Right kidney (tissue), 1 donor: ENCODE results near the gene TPP1.

Experiments used
- DNase-seq: peaks from one replicate; pipeline ENCODE4 v3.0.0-alpha.2; 2016

The TPP1 gene

DNA sequence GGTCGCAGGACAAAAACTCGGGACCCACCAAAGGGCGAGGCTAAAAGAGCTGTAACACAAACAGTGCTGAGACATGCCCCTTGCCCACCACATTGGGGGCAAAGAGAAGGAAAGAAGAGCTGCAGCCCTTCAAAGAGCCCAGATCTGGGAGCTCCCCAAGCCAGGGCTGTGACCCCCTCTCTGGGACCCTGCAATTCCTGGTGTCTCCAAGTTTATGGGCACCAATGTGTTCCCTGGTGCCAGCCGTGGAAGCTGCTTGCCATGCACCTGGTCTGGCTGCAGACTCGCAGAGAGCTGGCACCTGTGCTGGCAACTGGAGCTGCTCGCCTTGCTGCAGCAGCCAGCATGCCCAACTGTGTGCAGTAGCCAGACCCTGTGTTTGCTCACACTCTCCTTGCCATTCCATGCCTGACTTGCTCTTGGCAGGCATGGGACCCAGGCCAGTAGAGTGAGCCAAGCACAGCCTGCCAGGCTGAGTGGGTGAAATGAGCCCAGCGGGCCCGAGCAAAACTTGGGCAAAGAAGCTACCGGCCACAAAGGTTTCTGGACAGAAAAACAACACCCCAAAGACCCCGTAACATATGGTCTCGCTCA lies 31.8 kb downstream of the TPP1 start:
- DNase-seq: no peak

DNA sequence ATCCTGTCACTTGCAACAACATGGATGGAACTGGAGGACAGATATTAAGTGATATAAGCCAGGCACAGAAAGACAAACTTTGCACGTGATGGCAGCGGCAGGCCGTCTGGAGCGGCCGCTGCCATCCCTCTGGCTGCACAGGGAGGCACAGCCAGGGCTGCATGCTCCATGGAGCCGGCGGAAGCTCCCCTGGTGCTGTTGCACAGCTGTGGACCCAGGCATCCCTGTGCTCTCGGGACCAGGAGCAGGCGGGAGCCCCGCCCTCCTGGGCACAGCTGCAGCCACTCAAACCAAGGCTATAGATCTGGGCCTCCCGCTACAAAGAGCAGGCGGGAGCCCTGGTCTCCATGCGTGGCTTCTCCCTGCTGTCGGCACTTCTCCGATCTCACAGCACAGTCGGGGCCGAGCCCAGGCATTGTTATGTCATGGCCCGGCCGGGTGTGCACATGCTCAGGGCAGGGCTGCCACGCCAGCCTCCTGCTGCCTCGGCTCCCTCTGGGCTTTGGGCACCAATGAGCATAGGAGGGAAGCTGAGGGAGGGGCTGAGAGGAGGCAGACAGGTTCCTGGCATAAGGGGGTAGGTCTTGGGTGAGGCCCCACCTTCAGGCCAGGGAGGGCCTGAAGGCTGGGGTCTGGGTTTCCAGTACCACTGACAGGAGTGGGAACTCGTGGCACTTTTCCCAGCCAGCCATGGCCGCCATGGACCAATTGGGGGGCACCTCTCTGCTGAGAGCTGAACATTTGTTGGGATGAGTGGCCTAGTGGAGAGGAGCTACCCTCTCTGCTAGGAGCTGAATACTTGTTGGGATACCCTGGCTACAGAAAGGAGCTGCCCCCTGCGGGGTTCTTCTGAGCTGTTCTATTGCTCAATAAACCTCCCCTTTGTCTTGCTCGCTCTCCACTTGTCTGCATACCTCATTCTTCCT lies 32.5 kb downstream of the TPP1 start:
- DNase-seq: no peak

DNA sequence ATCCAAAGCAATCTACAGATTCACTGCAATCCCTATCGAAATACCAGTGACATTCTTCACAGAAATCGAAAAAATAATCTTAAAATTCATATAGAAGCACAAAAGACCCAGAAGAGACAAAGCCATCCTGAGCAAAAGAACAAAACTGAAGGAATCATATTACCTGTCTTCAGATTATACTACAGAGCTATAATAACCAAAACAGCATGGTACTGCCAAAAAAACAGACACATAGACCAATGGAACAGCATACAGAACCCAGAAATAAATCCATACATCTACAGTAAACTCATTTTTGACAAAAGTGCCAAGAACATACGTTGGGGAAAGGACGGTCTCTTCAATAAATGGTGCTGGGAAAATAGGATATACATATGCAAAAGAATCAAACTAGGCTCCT lies 34.7 kb downstream of the TPP1 start:
- DNase-seq: no peak

DNA sequence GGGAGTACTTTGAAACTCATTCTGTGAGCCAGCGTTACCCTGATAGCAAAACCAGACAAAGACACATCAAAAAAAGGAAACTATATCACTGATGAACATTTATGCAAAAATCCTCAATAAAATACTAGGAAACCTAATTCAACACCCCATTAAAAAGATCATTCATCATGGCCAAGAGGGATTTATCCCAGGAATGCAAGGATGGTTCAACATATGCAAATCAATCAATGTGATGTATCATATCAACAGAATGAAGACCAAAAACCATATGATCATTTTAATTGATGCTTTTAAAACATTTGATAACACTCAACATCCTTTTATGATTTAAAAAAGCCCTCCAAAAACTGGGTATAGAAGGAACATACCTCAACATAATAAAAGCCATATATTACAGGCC lies 35.6 kb downstream of the TPP1 start:
- DNase-seq: no peak

DNA sequence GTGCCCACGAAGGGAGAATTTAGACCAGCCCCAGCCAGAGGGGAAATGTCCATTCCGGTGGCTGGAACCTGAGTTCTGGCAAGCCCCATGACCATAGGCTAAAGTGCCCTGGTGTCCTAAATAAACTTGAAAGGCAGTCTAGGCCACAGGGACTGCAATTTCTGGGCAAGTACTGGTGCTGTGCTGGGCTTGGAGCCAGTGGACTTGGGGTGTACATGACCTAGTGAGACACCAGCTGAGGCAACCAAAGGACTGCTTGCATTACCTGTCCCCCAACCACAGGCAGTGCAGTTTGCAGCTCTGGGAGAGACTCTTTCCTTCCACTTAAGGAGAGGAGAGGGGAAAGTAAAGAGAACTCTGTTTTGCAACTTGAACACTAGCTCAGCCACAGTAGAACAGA lies 39.5 kb downstream of the TPP1 start:
- no peak for DNase-seq

DNA sequence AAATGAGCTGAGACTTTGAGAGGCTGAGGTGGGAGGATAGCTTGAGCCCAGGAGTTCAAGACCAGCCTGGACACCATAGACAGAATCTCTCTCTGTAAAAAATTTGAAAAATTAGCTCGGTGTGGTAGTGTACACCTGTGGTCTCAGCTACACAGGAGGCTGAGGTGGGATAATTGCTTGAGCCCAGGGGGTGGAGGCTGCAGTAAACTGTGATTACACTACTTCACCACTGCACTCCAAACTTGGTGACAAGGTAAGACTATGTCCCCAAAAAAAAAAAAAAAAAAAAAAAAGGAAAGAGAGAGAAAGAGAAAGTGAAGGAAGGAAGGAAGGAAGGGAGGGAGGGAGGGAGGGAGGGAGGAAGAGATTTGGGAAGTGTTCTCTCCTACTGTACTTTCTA lies 41.1 kb downstream of the TPP1 start:
- DNase-seq: no peak

DNA sequence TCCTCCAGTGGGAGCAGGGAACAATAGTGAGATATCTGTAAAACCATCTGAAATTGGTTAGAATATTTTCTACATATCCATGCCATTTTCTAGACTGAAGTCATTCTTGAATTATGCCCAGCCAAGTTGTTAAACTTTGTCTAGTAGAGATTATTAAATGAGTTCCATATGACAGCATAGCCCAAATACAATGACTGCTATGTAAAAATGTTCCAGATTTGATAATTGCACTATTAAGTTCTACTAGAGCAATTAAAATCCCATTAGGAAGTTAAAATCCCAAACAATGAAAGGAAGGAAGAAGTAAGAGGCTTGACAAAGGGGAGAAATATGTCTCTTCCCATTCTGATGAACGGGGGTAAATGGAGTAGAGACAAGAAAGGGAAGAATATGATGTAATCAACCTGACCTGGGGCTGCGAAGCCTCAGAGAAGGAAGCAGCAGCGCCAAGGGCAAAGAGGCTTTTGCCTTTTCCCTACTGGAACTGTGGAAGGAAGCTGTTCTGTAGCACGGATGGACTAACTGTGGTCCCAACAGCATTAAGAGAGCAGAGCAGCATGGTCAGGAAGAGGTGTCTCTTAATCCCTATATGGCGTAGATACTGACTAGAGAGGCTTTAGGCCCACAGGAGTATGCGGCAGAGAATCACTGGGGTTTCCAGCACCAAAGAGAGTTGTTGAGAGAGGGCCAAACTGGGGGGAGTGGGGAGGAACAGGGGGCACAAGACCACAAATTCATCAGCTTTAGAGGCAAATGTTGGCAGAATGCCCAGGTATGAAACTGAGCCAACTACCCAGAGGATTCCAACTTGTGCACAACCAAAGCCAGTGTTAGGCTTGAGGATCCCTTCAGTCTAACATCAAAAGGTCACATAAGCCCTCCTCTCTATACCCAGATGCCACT lies 42.5 kb downstream of the TPP1 start:
- DNase-seq: no peak

DNA sequence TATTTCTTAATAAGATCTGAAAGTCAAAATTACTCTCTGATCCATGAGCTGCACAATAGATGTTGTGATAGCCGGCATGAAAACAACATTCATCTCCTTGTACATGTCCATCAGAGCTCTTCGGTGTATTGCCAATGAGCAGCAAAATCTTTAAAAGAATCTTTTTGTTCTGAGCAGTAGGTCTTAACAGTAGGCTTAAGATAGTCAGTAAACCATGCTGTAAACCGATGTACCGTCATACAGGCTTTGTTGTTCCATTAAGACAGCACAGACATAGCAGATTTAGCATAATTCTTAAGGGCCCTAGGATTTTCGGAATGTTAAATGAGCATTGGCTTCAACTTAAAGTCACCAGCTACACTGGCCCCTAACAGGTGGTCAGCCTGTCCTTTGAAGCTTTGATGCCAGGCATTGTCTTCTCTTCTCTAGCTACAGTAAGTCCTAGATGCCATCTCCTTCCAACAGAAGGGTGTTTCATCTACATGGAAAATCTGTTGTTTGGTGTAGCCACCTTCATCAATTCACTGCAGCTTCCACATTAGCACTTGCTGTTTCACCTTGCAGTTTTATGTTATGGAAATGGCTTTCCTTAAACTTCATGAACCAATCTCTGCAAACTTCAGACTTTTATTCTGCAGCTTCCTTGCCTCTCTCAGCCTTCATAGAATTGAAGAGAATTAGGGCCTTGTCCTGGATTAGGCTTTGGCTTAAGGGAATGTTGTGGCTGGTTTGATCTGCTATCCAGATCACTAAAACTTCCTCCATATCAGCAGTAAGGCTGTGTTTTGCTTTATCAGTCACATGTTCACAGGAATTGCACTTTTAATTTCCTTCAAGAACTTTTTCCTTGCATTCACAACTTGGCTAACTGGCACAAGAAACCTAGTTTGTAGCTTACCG lies 44.2 kb downstream of the TPP1 start:
- no peak for DNase-seq

DNA sequence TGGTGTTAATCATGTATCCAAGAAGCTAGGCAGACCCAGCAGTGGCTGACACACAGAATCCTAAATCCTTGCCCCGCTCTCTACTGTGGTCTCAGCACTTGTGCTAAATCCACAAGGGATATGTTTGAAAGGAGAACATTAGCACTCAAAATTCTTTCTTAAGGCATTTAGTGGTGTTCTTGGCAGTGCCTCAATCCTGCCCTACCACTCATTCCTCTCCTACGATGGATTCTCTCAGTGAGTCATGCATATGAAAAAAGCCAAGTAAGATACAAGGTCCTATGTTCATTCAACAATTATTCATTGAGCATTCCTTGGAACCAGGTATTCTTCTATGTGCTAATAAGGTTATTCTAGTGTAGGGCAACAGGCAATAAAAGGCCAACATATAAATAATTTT lies 47.0 kb downstream of the TPP1 start:
- DNase-seq: no peak

DNA sequence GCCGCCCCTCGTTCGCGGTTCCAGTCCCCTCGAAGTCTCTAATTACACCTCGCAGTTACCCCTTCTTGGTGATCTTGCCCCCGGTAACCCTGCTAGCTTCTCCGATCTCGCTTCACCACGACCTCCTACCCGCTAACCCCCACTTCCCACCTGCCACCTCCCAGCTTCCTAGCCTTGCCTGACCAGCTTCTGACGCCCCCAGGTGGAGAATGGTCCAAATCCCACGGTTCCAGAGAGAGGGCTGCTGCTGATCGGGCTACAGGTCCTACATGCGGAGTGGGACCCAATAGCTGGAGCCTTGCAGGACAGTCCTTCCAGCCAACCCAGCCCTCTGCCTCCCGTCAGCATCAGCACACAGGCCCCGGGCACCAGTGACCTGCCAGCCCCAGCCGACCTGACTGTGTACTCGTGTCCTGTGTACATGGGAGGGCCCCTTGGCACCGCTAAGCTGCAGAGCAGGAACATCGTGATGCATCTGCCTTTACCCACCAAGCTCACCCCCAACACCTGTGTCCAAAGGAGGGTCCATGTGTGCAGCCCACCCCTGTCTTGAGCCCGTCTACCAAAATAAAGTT lies 47.7 kb downstream of the TPP1 start:
- DNase-seq: no peak

DNA sequence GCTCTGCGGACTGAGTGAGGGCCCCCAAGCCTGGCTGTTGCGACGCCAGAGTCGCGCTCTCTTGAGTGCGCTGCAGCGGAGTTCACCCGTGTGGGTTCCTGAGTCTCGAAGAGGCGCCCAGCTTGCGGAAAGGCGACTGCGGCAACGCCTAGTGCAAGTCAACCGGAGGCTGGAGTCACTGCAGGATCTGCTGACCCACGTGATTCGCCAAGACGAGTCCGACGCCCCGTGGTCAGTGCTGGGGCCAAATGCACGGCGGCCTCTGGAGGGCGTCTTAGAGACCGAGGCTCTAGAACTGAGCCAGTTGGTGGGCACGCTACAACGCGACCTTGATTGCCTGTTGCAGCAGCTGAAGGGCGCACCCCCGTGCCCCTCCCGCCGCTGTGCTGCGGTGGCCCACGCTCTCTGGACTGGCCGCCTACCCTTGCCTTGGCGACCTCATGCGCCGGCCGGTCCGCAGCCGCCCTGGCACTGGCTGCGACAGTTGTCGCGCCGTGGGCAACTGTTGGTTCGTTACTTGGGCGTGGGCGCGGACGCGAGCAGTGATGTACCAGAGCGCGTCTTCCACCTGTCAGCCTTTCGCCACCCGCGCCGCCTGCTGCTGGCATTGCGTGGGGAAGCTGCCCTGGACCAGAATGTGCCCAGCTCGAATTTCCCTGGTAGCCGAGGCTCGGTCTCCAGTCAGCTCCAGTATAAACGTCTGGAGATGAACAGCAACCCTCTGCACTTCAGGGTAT lies 48.4 kb downstream of the TPP1 start:
- peak; percentile 9 for DNase-seq

DNA sequence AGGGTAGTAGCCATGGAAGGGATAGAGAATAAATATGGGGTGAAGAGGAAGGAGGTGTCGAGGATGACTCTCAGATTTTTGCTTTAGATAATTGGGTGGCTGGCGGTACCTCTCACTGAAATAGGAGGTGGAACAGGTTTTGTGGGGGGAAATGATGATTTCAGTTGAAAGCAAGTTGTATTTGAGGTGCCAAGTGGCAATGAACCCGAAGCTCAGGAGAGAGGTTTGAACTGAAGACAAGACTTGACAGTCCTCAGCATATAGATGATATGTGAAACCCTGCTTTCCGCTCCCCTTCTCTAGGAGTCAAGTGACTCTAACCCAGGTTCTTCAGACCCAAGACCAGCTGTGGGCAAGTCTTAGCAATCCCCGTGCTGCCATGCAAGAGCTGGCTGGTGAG lies 49.5 kb downstream of the TPP1 start:
- no peak for DNase-seq

DNA sequence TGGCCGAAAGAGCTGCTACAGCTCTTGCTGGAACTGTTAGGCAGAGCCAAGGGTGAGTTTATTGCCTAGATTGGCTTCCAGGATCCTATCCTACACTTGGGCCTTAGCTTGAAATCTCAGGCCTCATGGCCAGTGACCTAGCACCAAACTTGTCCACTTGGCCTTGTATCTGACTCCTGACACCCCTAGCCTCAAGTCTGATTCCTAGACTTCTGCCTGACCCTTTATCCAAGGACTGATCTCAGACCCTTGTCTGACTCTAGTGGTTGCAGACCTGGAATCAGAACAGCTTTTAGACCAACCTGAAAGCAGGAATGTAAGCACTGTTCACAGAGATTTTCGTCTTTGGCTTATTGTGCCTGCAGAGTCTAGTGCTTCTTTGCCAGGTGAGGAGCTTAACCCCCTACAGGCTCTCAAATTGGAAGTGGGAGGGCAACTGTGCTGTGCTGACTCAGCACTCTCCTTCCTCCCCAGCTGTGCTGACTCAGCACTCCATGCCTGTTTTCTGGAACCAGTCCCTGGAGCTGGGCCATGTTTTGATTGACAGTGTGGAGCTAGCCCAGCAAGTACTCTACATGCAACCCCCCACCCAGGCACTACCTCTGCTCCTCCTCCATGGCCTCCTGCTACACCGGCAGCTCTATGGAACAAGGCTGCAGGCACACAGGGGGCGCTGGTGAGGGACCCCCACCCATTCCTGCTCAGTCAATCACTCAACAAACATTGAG lies 50.9 kb downstream of the TPP1 start:
- peak; percentile 14 for DNase-seq

DNA sequence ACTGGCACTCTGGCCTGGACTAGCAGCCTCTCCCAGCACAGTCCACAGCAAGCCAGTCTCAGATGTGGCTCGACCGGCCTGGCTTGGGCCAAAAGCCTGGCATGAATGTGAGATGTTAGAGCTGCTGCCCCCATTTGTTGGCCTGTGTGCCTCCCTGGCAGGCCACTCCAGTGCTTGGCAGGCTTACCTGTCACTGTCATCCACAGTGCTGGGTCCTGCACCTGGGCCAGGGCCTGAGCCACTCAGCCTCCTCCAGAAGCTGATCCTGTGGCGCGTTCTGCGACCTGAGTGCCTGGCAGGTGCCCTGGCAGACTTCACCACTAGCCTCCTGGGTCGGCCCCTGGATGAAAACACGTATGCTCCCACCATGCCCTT lies 51.9 kb downstream of the TPP1 start:
- DNase-seq: no peak

DNA sequence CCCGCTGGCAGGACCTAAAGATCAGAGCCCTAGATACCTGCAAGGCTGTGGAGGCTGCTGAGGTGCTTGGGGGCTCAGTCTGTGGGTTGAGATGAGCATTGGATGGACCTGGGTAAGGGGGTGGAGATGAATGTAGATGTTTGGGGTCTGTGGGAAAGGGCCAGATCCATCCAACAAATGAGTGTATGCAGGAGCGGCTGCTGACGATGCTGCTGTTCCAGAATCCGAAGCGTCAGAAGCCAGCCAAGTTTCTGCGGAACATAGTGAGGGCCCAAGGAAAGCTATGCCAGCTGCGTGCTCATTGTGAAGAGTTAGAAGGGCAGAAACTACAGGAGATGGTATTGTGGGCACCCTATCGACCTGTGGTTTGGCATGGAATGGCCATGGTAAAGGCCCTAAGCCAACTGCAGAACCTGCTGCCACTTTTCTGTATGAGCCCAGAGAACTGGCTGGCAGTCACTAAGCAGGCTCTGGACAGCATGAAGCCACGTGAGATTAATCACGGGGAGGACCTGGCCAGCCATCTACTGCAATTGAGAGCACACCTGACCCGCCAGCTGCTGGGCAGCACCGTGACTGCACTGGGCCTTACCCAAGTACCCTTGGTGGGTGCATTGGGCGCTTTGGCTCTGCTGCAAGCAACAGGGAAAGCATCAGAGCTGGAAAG lies 52.4 kb downstream of the TPP1 start:
- no peak for DNase-seq

DNA sequence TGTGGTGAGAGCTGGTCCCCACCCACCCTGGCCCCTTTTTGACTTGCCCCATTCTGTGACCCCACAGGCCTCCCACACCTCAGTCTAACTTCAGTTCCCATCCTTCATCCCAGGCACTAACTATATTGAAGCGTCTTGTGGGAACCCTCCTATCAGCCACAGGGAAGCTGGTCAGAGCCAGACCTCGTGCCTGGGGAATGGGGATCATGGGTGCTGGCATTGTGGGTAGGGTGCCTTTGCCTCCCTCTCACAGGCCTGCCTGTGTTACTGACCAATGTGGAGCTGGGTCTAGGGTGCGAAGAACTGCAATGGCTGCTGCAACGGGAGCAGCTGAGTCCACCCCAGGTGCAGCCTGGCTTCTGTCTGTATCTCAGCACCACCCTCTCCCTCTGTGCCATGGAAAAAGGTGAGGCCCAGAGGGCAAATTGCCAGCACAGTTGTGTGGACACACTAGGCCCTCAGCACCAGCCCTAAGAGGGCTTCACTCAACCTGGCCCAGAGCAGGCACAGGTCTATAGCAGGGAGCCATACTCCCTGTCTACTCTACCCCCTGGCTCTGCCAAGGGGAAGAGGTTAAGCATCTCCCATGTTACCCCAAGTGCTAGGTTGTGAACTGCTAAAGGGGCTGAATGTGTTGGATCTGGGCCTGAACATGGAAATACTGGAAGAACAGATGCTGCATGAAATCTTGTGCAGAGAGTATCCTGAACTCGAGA lies 53.1 kb downstream of the TPP1 start:
- DNase-seq: no peak

DNA sequence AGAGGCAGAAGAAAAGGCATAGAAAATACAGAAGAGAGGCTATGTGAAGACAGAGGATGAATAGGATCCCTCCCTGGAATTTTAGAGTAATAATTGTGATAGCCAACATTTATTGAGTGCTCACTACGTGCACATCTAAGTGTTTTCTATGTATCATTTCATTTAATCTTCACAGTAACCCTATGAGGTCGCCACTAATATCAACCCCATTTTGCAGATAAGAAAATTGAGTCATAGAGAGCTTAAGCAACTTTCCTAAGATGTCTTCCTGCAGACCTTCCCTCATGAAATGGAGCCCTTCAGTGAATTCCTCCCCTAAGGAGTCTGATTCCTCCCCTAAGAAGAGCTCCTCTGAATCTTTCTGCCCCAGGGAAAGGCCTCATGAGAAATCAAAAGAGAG lies 53.9 kb downstream of the TPP1 start:
- no peak for DNase-seq

DNA sequence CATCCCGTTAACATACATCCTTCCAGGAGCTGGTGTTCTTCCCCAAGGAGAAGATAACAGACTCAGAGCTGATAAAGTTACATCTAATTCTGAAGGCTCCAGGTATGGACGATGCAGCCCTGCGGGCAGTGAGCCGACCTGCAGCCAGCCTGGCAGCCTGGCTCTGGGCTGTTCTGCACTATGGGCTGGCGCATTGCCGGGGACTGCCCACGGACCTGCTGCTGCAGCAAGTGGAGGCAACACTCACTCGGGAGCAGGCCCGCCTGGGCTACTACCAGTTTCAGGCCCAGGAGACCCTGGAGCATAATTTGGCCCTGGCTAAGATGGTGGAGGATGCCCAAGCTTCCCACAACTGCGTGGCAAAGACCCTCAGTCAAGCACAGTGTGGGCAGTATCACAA lies 55.6 kb downstream of the TPP1 start:
- no peak for DNase-seq

DNA sequence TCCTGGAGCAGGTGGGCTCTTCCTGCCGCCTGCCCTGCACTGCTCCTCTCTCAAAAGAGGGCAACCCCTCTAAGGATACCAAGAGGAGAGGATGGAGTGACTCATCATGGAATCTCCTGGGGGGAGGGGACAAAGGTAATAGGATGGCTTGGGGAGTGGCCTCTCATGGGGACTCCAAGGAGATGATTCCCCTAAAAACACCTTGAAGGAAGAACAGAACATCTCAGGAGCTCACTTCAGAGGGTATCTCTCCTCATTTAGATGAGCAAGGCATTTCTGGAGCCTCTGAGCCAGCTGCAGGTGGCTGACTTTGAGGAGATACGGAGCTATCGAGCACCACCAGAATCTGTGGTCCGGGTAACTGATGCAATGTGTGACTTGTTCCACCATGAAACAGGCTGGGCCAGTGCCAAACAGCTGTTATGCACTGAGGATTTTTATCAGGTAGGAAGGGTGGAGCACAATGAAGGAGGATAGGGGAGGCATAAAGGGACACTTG lies 56.1 kb downstream of the TPP1 start:
- no peak for DNase-seq
